Left ventricle myocardium inferior (tissue), 1 donor: ENCODE measurements around the gene ITGA2B. TPM values are rescaled to one million over a fixed set of nuclear protein-coding genes. Genes with fewer than 3 reads are reported as not detected.

ENCODE experiments used
- DNase-seq: peaks from one replicate; pipeline ENCODE4 v3.0.0-alpha.2; 2020
- H3K27ac ChIP-seq: fragments of 200-600 bp; replicated peaks from 2 replicates; pipeline ENCODE4 v1.8.0; 2021
- H3K27me3 ChIP-seq: fragments of 200-600 bp; 2 replicates; pipeline ENCODE4 v1.8.0; 2021; ENCODE audit warnings: low read depth
- H3K36me3 ChIP-seq: fragments of 200-600 bp; 2 replicates; pipeline ENCODE4 v1.8.0; 2021
- H3K4me1 ChIP-seq: fragments of 200-600 bp; 2 replicates; pipeline ENCODE4 v1.8.0; 2021
- H3K4me3 ChIP-seq: fragments of 200-600 bp; 2 replicates; pipeline ENCODE4 v1.8.0; 2021; ENCODE audit warnings: mild to moderate bottlenecking, moderate library complexity
- H3K9me3 ChIP-seq: fragments of 200-600 bp; replicated peaks from 2 replicates; pipeline ENCODE4 v1.8.0; 2021
- CTCF ChIP-seq: fragments of 200-600 bp; IDR thresholded peaks from 2 replicates; pipeline ENCODE4 v1.8.0; 2021; ENCODE audit warnings: antibody characterized with exemption, mild to moderate bottlenecking, borderline replicate concordance
- intact Hi-C: fragments of 100-400 bp; cut with micrococcal nuclease; formaldehyde crosslinking; loops from one replicate; pipeline ENCODE4 v1.11.0; 2022
- total RNA-seq: library from RNA; stranded (reverse); fragmentation: NEBNext Ultra II Directional; extraction: Animal tissue kit (Norgen Biotek cat#: 25700); gene quantifications from one replicate; pipeline ENCODE4 v1.2.1, GENCODE V29; 2021
- donor health status: DM: no; HTN: yes; CAD: no; lungs with severe emphysema.

The ITGA2B gene
- total RNA-seq, 1 donor from 2014 or later: 0.91 TPM

- Histone ChIP-seq H3K9me3 (no peaks in the 10 kb centered on the region), H3K27ac (no peak overlapping the region), H3K36me3 (peaks cover 22% of the 10 kb centered on the region), H3K4me3 (no peak overlapping the region), H3K4me1 (no peaks in the 10 kb centered on the region), H3K27me3 (no peaks in the 10 kb centered on the region)
- intact Hi-C loops: no loop called here
- DNase-seq: no peak
- no peak for TF ChIP-seq CTCF
Observed at GRCh38 chr17:44408786-44409185, 19.3 kb upstream of the ITGA2B start.

- Histone ChIP-seq H3K27me3 (no peaks in the 10 kb centered on the region), H3K4me1 (no peaks in the 10 kb centered on the region), H3K4me3 (no peak overlapping the region), H3K36me3 (peaks cover 81% of the 10 kb centered on the region), H3K27ac (no peak overlapping the region), H3K9me3 (no peaks in the 10 kb centered on the region)
- intact Hi-C loops: no loop called here
- no peak for TF ChIP-seq CTCF
- no peak for DNase-seq
Observed at GRCh38 chr17:44402564-44403172, 13.2 kb upstream of the ITGA2B start.

GRCh38 chr17:44400226-44400847, 10.9 kb upstream of the ITGA2B start:
- H3K36me3 ChIP-seq: peaks cover 92% of the 10 kb centered on the region
- no peaks in the 10 kb centered on the region for H3K4me1 ChIP-seq
- H3K9me3 ChIP-seq: no peaks in the 10 kb centered on the region
- DNase-seq: no peak
- no peaks in the 10 kb centered on the region for H3K27me3 ChIP-seq
- peak; percentile 49 for TF ChIP-seq CTCF
- H3K4me3 ChIP-seq: no peak overlapping the region
- no peak overlapping the region for H3K27ac ChIP-seq
- intact Hi-C loops: no loop called here

- no peak for DNase-seq
- Histone ChIP-seq H3K4me3 (no peak overlapping the region), H3K9me3 (no peaks in the 10 kb centered on the region), H3K4me1 (no peaks in the 10 kb centered on the region), H3K27ac (no peak overlapping the region), H3K36me3 (peaks cover 80% of the 10 kb centered on the region), H3K27me3 (no peaks in the 10 kb centered on the region)
- TF ChIP-seq CTCF: no peak
- intact Hi-C loops: no loop called here
Observed at GRCh38 chr17:44398692-44399691, 9.5 kb upstream of the ITGA2B start.
